GM12878 (cell line): ENCODE data around the gene ROPN1B. TPM values are rescaled to one million over a fixed set of nuclear protein-coding genes. Genes with fewer than 3 reads are reported as not detected.
"Not testable (repeated sequence)": the region's sequence is repeated elsewhere in the genome, so short reads cannot be mapped to it uniquely, and the experiment has no call there.

Source experiments
- ATAC-seq: fragments of 200-7000 bp; cut with Tn5 transposase; 3 replicates; pipeline ENCODE4 v1.9.1; 2020; ENCODE audit warnings: mild to moderate bottlenecking, moderate library complexity
- BruUV-seq: library from RNA; stranded (reverse); fragments of 400-500 nt; replicated peaks from 2 replicates; lab custom pipeline; 2021; lab: Mats Ljungman, UMichigan
- CTCF ChIA-PET: fragments of 300-600 bp; sonication (Branson Sonifier 250); formaldehyde crosslinking; extraction: SDS; loops from one replicate; lab custom pipeline; 2021; ENCODE audit warnings: inconsistent platforms; lab: Yijun Ruan, JAX
- POLR2A ChIA-PET: fragments of 350-600 bp; formaldehyde crosslinking; extraction: SDS; loops from one replicate; lab custom pipeline; 2021; ENCODE audit warnings: inconsistent platforms; lab: Charles Lee
- RAD21 ChIA-PET: fragments of 300-600 bp; sonication (Branson Sonifier 250); formaldehyde crosslinking; loops from one replicate; lab custom pipeline; 2023; ENCODE audit warnings: antibody characterized with exemption; ENCODE audit not compliant: unreplicated experiment; lab: Charles Lee
- SMC1A ChIA-PET: fragments of 300-600 bp; sonication (Branson Sonifier 250); formaldehyde crosslinking; loops from one replicate; lab custom pipeline; 2023; ENCODE audit not compliant: unreplicated experiment, uncharacterized antibody; lab: Charles Lee
- DNase-seq: peaks from one replicate; pipeline ENCODE4 v3.0.0-alpha.2; 2011; ENCODE audit warnings: low read depth, low spot score
- FAIRE-seq: peaks from 3 replicates; lab custom pipeline; 2011; peaks lifted over from hg19 to GRCh38; lab: Jason Lieb, UNC
- H2AFZ ChIP-seq: 2 replicates; pipeline ENCODE4 v1.6.0; 2011; ENCODE audit warnings: low read depth, low read length, control low read depth; ENCODE audit not compliant: control insufficient read depth
- H3K27ac ChIP-seq: 2 replicates; pipeline ENCODE4 v1.5.1; 2011; ENCODE audit warnings: control low read depth; ENCODE audit not compliant: control insufficient read depth, insufficient read depth
- H3K27me3 ChIP-seq, 2 experiments: replicated peaks in 1 of 2; 2 replicates each; pipeline versions ENCODE4 v1.6.0 to v1.6.1; 2011; ENCODE audit warnings: low read length in 1 of 2; ENCODE audit not compliant: control insufficient read depth in 2 of 2, insufficient read depth in 2 of 2
- H3K36me3 ChIP-seq, 2 experiments: 2 replicates each; pipeline ENCODE4 v1.5.1; 2011; ENCODE audit warnings: low read length in 1 of 2; ENCODE audit not compliant: control insufficient read depth in 2 of 2, insufficient read depth in 2 of 2
- H3K4me1 ChIP-seq: 2 replicates; pipeline ENCODE4 v1.6.1; 2011; ENCODE audit warnings: mild to moderate bottlenecking, low read length, moderate library complexity, mixed read lengths; ENCODE audit not compliant: control insufficient read depth, insufficient read depth
- H3K4me2 ChIP-seq: 2 replicates; pipeline ENCODE4 v1.6.0; 2011; ENCODE audit warnings: control low read depth; ENCODE audit not compliant: control insufficient read depth, insufficient read depth
- H3K4me3 ChIP-seq: fragments of 200-600 bp; sonication (generic); 2 replicates; pipeline ENCODE4 v1.5.1; 2016
- H3K79me2 ChIP-seq: 2 replicates; pipeline ENCODE4 v1.6.0; 2011; ENCODE audit warnings: low read length; ENCODE audit not compliant: control insufficient read depth, insufficient read depth
- H3K9ac ChIP-seq: 2 replicates; pipeline ENCODE4 v1.8.0; 2011; ENCODE audit warnings: low read length, control low read depth, mixed read lengths; ENCODE audit not compliant: control insufficient read depth, insufficient read depth
- H3K9me3 ChIP-seq: replicated peaks from 3 replicates; pipeline ENCODE4 v1.5.1; 2011; ENCODE audit warnings: mild to moderate bottlenecking, low read length; ENCODE audit not compliant: control insufficient read depth, insufficient read depth
- H4K20me1 ChIP-seq: 2 replicates; pipeline ENCODE4 v1.6.0; 2011; ENCODE audit not compliant: control insufficient read depth, insufficient read depth
- WGBS: methylation state at CpG from one replicate; pipeline ENCODE4 v1.1.6; 2016; ENCODE audit warnings: low lambda C conversion rate; ENCODE audit not compliant: insufficient replicate concordance, insufficient coverage; ENCODE audit errors: missing lambda C conversion rate; 5-methylcytosine and 5-hydroxymethylcytosine counted together
- in situ Hi-C: fragments of 300-500 bp; cut with MboI; formaldehyde crosslinking; loops from 9 replicates; pipeline ENCODE4 v1.14.3; 2018; ENCODE audit warnings: mixed read lengths
- intact Hi-C: fragments of 100-400 bp; cut with micrococcal nuclease; formaldehyde crosslinking; loops from one replicate; pipeline ENCODE4 v1.14.2; 2022; ENCODE audit not compliant: unreplicated experiment
- polyA plus RNA-seq, 11 experiments: library from polyadenylated mRNA; depleted of rRNA in 4 of 11; unstranded in 6 of 11; stranded (reverse) in 5 of 11; fragments of >200 nt; fragmentation: Nextera tagmentation in 4 of 11; fragmentation: Illumina TruSeq in 1 of 11; extraction: Ambion mirVana in 4 of 11; extraction: Trizol in 1 of 11; gene quantifications; 1 replicate in 1 of 11; 2 replicates in 10 of 11; pipeline versions ENCODE4 v1.2.1 to v1.2.3, GENCODE V29; 2011 to 2016; ENCODE audit warnings: inconsistent platforms in 2 of 11, missing spikeins in 2 of 11, low read depth in 1 of 11
- total RNA-seq, 4 experiments: library from RNA; depleted of rRNA in 3 of 4; stranded (reverse); fragments of >200 nt in 3 of 4; fragmentation: Illumina TruSeq in 1 of 4; extraction: Trizol in 1 of 4; gene quantifications; 2 replicates each; pipeline versions ENCODE4 v1.2.1 to v1.2.3, GENCODE V29; 2013 to 2021
- TF ChIP-seq, protein P1 (sequence below): IDR thresholded peaks from 2 replicates; pipeline ENCODE4 v1.6.1; 2012; ENCODE audit warnings: mild to moderate bottlenecking, low read depth, low read length
- TF ChIP-seq, protein P2 (sequence below): fragments of 450-650 bp; IDR thresholded peaks from 2 replicates; pipeline ENCODE4 v1.6.1; 2018; ENCODE audit warnings: mild to moderate bottlenecking, low read depth, moderate library complexity; ENCODE audit not compliant: partially characterized antibody

The ROPN1B gene
- total and polyA plus RNA-seq, 10 of the 15 experiments (the other 5 are each of a cell fraction or from before 2014, with no cell fraction given), result not detected

DNA sequence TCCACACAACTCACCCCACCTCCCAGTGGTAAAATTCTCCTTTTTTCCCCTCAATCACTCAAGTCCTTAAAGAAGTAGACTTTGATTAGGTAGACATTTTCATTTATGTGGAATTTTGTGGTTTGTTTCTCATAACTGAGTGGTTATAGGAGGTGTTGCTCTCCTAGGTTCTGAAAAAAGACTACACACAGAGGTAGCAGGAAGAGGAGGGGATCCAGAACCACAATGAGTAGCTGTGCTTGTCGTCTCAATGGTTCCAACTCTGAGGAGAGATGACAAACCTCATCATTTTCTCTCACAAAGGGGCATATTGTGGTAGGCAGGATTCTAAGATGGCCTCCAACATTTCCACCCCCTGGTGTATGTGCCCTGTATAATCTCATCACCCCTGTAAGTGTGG lies 5.1 kb upstream of the ROPN1B start:
- H3K4me1 ChIP-seq, H3K79me2 ChIP-seq, H3K36me3 ChIP-seq, ATAC-seq, H3K4me3 ChIP-seq, intact Hi-C loops, CTCF ChIA-PET, H3K9me3 ChIP-seq, H4K20me1 ChIP-seq, H3K4me2 ChIP-seq, SMC1A ChIA-PET, H3K27me3 ChIP-seq, in situ Hi-C loops, H3K27ac ChIP-seq, H2AFZ ChIP-seq, BruUV-seq, H3K9ac ChIP-seq, DNase-seq, POLR2A ChIA-PET, FAIRE-seq, RAD21 ChIA-PET: not testable (repeated sequence)
- WGBS, result 0% methylated on average over 1 of the region's 1 CpG
- TF ChIP-seq, protein P1, sequence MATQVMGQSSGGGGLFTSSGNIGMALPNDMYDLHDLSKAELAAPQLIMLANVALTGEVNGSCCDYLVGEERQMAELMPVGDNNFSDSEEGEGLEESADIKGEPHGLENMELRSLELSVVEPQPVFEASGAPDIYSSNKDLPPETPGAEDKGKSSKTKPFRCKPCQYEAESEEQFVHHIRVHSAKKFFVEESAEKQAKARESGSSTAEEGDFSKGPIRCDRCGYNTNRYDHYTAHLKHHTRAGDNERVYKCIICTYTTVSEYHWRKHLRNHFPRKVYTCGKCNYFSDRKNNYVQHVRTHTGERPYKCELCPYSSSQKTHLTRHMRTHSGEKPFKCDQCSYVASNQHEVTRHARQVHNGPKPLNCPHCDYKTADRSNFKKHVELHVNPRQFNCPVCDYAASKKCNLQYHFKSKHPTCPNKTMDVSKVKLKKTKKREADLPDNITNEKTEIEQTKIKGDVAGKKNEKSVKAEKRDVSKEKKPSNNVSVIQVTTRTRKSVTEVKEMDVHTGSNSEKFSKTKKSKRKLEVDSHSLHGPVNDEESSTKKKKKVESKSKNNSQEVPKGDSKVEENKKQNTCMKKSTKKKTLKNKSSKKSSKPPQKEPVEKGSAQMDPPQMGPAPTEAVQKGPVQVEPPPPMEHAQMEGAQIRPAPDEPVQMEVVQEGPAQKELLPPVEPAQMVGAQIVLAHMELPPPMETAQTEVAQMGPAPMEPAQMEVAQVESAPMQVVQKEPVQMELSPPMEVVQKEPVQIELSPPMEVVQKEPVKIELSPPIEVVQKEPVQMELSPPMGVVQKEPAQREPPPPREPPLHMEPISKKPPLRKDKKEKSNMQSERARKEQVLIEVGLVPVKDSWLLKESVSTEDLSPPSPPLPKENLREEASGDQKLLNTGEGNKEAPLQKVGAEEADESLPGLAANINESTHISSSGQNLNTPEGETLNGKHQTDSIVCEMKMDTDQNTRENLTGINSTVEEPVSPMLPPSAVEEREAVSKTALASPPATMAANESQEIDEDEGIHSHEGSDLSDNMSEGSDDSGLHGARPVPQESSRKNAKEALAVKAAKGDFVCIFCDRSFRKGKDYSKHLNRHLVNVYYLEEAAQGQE, result peak; percentile 18; the same call in 1 of the 2 replicates

DNA sequence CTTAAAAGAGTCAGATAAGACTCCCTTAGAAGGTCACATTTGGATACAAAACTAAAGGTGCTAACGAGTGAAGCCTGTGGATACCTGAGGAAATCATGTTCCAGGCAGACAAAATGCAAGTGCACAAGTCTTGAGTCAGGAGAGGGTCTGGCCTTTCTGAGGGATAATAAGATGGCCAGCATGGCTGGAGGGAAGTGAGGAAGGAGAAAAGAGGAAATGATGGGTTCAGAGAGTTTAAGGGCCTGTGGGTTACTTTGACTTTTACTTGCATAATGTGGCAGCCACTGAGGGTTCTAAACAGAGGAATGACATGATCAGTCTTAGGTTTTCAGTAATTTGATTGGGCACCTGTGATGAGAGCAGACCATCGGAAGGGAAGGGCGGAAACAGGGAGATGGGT lies 3.5 kb upstream of the ROPN1B start:
- H4K20me1 ChIP-seq, result no peaks in the 10 kb centered on the region
- H3K79me2 ChIP-seq, result no peaks in the 10 kb centered on the region
- in situ Hi-C loops, result no loop called here
- POLR2A ChIA-PET, result no interaction called here
- CTCF ChIA-PET, result no interaction called here
- SMC1A ChIA-PET, result no interaction called here
- no peaks in the 10 kb centered on the region for H3K36me3 ChIP-seq
- no peak overlapping the region for H3K4me2 ChIP-seq
- H3K9me3 ChIP-seq, result no peaks in the 10 kb centered on the region
- BruUV-seq, result no TSS peak
- ATAC-seq (no peak), DNase-seq (no peak), FAIRE-seq (no peak)
- 54% methylated on average over 3 of the region's 3 CpGs for WGBS
- H3K4me1 ChIP-seq, result no peaks in the 10 kb centered on the region
- no peak overlapping the region for H3K9ac ChIP-seq
- TF ChIP-seq, protein P2, sequence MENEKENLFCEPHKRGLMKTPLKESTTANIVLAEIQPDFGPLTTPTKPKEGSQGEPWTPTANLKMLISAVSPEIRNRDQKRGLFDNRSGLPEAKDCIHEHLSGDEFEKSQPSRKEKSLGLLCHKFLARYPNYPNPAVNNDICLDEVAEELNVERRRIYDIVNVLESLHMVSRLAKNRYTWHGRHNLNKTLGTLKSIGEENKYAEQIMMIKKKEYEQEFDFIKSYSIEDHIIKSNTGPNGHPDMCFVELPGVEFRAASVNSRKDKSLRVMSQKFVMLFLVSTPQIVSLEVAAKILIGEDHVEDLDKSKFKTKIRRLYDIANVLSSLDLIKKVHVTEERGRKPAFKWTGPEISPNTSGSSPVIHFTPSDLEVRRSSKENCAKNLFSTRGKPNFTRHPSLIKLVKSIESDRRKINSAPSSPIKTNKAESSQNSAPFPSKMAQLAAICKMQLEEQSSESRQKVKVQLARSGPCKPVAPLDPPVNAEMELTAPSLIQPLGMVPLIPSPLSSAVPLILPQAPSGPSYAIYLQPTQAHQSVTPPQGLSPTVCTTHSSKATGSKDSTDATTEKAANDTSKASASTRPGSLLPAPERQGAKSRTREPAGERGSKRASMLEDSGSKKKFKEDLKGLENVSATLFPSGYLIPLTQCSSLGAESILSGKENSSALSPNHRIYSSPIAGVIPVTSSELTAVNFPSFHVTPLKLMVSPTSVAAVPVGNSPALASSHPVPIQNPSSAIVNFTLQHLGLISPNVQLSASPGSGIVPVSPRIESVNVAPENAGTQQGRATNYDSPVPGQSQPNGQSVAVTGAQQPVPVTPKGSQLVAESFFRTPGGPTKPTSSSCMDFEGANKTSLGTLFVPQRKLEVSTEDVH, result no peak
- H2AFZ ChIP-seq, result no peak overlapping the region
- no peaks in the 10 kb centered on the region; a peak in 2 of 4 replicates for H3K27me3 ChIP-seq
- intact Hi-C loops, result no loop called here
- H3K27ac ChIP-seq, result no peak overlapping the region
- H3K4me3 ChIP-seq, result no peak overlapping the region
- RAD21 ChIA-PET, result no interaction called here
